Peyer's patch (tissue), 4 donors: ENCODE data around the gene DDC.

Experiments used
- CTCF ChIP-seq, 6 experiments: fragments of 450-650 bp in 4 of 6; fragments of 200-600 bp in 2 of 6; sonication (generic) in 1 of 6; IDR thresholded peaks; one replicate each; pipeline ENCODE4 v1.5.1; 2017 to 2019; ENCODE audit warnings: antibody characterized with exemption in 6 of 6, mild to moderate bottlenecking in 3 of 6, moderate library complexity in 1 of 6
- POLR2A ChIP-seq, 2 donors: fragments of 450-650 bp; IDR thresholded peaks; one replicate each; pipeline ENCODE4 v1.5.1; 2017; ENCODE audit warnings: antibody characterized with exemption in 2 of 2, mild to moderate bottlenecking in 2 of 2, moderate library complexity in 2 of 2

- no peak for TF ChIP-seq CTCF (IDR thresholded peaks at IDR 0.05)
- no peak for TF ChIP-seq POLR2A (IDR thresholded peaks at IDR 0.05)
Observed at GRCh38 chr7:50418526-50419290, 146.5 kb downstream of the DDC start.
